ENCODE results near the gene ZNF821.

DNA sequence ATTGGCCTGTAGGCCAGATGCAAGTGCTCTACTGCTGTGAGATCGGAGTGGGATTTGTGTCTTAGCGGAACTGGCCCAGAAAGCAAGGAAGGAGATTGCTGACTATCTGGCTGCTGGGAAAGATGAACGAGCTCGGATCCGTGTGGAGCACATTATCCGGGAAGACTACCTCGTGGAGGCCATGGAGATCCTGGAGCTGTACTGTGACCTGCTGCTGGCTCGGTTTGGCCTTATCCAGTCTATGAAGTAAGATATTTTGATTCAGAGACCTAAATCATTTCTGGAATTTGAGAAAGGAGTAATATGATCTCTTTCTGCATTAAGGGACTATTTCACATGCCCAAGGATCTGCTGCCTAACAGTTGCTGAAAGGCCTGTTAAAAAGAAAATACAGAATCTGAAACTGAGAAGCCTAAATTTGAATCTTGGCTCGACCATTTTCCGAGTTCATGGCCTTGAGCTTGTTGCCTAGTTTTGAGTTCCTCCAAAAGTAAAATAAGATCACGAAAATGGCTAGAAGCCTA lies 32.5 kb upstream of the ZNF821 start:
- TF ChIP-seq GATA2 (IDR thresholded peaks at IDR 0.05; ENCODE audit: low read depth, low read length) = no peak
- no peak for TF ChIP-seq GATA3 (IDR thresholded peaks at IDR 0.05; ENCODE audit: low read depth, low read length)

All from SH-SY5Y (cell line).